C1 segment of cervical spinal cord (tissue), 14 donors: ENCODE measurements around the gene CLK4.

Experiments used
- DNase-seq, 14 donors: peaks; one replicate each; lab custom pipeline; 2025; lab: John Stamatoyannopoulos, UW

CLK4 gene

DNA sequence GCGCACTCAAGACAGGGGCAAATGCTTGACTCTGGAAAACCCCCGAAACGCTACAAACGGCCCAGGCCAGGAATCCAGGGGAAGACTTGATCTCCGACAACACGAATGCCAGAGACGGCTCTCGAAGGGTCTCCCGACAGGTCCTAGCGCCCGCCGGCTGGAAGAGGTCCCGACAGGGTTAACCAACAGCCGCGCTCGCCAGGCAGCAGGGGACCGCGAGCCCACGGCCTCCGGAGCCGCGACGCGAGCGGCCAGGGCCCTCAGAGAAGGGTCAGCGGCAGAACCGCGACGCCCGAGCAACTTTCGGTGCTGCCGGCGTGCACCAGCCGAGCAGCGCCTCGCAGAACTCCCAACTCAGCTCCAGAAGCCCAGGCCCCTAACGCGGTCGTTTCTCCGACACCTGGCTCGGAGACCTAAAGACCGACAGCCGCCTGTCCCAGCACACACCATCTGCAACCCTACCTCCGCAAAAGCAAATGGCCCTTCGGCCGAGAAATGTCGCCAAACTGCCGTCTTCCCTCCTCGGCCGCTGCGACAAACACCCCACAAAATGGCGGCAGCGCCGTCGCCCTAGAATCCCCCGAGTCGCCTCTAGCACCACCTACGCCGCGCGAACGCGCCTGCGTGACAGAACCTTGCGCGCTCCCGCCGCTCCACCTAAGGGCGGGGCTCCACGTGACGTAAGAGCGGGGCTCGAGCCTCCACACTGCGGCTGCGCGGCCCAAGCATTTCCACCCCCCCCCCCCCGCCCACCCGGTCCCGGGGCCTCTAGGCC is at the start of gene CLK4:
CLK4 (minus strand) TSS at position 567 of the 775 bp plus-strand sequence. CDS start 3,634 bp downstream, outside the sequence.
- peak; percentile 44 to 95 (median 88) for DNase-seq

GRCh38 chr5:178675922-178676321 is 49.1 kb upstream of the CLK4 start:
- DNase-seq: no peak

DNA sequence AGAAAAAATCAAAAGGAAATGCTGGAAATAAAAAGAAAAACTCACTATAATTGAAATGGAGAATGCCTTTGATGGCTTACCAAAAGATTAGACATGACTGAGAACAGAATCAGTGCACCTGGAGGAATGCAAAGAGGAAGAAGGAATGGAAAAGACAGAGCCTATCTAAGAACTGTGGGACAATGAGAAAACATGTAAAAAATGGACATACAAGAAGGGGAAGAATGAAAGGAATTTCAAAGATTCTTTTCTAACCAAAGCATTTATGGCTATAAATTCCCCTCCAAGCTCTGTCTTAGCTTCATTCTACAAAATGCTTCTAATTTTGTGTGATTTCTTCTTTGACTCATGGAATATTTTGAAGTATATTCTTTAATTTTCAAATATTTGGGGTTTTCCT is 47.5 kb upstream of the CLK4 start:
- DNase-seq: no peak

DNA sequence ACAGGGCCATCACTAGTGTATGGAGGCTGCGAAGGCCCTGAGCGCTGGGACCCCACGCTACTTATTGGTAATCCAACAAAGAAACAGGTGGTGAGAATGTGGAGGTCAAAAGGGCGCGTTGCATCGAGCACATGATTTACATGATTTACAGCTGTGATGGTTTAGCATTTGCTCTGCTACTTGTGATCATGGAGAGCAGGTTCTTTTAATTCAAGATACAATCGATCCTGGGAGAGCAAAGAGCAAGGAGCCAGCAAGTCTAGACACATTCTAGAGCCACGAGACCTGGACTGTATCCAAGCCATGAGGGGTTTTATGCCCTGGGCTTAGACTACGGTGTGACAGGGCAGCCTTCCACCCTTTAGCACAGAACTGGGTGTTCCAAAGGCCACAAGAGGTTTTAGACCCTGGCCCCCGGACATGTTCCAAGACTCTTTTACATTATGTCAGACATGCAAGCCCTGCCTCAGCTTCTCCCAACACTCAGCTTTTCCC is 47.0 kb upstream of the CLK4 start:
- no peak for DNase-seq

DNA sequence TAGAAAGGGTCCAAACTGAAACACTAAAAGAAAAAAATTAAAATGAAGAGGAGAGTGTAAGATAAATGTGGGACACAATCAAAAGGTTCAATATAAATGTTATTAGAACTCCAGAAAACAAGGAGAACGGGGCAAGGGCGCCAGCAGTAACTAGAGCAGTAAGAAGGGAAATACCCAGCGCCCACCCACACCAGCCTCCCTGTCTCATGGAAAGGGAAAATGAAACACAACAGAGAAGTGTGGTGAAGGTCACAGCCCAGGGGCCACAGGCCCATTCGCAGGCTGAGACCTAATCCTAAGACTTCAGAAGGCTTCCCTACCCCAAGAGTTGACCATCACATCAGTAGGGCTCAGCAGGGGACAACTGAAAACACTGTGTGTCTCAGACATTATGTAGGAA is 45.8 kb upstream of the CLK4 start:
- no peak for DNase-seq

DNA sequence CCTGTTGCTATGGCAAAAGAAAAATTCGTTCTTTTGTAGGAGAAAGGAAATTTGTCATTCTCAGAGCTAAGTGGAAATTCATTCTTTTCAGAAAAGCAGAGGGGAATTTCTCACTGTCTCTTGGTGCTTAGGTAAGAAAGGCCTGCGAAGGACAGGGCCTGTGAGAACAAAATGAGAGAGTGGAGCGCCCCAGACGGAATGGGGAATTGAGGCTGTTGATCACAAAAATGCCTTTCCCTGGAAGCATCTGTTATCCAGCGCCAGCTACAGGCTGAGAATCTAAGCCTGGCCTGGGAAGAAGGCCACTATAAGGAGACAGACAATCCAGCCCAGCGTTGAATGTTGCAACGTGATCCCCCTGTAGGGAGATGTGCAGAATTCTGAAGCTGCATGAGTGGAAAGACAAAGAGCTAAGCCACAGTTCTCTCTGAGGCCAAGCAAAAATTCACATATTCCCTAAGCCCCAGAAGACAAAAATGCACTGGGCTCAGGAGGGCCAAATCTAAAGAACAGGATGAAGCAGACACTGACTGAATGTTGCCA is 44.8 kb upstream of the CLK4 start:
- no peak for DNase-seq

DNA sequence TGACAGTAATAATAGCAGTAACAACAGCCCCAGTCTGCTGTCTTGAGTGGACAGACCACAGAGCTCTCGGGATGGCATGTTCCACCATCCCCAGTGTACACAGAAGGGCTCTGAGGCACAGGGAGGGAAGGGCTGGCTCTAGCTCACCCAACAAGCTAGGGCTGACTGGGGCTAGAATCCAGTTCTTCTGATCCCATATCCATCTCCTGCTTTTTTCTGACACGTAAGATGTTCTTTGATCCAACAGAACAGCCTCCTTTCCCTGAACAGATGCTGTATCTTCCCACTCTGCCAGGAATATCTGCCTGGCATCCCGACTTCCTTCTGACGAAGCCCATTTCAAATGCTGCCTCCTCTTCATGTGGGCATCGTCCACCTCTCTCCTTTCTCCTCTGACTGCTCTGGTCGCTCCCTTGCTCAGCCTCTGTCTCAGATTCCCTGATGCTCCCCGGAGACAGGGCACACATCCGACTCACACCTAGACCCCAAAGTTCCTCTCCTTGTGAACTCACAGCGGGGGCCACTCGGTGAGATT is 43.6 kb upstream of the CLK4 start:
- DNase-seq: no peak

- no peak for DNase-seq
These were observed 41.7 kb upstream of the CLK4 start for GRCh38 chr5:178668579-178668978.

GRCh38 chr5:178667688-178668087 is 40.8 kb upstream of the CLK4 start:
- no peak for DNase-seq

DNA sequence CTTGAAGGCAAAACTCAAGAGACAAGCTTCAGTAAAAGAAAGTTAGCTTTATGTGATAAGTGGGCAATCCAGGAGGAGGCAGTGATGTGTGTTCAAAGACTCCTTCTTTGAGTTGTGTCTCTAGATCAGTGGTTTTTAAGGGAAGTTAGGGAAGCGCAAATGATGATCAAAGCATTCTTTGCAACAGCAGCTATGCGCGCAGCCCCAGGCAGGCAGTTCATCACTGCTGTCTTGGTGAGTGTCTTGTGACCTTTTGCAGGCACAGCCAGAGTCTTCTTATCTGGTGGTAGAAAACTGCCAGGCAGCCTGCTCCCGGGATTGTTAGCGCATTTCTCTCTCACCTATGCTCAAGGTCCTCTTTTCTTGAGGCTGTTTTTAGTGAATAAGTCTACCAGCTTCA is 40.3 kb upstream of the CLK4 start:
- no peak for DNase-seq

- no peak for DNase-seq
These were observed 37.3 kb upstream of the CLK4 start for GRCh38 chr5:178664141-178664540.

DNA sequence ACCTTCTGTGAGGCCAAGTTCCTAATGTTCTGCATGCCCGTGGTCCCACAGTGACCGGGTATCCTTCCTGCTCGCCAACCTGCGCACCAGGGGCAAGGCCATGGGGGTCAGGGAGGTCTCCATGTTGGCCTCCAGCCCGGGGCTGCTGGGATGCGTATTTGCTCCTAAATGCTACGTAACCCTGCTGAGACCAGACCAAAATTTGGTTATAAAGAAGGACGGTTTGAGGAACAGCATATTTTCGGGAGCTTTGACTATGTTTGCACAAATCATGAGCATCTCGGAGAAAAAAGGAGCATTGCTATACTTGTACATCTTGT is 35.7 kb upstream of the CLK4 start:
- DNase-seq: no peak

DNA sequence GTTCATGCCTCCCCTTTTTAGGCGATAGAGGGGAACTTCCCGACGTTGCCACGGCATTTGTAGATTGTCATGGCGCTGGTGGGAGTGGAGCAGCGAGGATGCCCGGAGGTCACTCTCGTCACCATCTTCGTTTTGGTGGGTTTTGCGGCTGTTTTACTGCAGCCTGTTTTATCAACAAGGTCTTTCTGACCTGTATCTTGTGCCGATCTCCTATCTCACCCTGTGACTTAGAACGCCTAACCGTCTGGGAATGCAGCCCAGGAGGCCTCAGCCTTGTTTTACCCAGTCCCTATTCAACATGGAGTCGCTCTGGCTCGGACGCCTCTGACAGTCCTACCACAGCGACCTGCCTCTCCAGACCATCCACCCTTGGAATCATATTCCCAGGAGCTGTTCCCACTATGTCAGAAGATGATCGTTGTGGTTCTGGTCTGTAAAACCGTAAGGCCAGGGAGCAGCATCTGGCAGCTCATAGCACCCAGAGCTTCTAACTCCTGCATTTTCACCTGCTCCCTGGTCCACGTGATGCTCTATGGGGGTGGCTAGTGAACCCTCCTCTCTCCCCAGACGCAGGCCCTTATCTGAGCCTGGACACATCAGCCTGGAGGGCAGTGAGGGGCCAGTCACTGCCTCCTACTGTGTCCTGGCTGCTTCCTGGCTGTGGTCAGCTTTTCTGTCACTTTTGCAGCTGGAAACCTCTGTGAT is 35.1 kb upstream of the CLK4 start:
- no peak for DNase-seq

- no peak for DNase-seq
These were observed 24.4 kb upstream of the CLK4 start for GRCh38 chr5:178651046-178651810.

DNA sequence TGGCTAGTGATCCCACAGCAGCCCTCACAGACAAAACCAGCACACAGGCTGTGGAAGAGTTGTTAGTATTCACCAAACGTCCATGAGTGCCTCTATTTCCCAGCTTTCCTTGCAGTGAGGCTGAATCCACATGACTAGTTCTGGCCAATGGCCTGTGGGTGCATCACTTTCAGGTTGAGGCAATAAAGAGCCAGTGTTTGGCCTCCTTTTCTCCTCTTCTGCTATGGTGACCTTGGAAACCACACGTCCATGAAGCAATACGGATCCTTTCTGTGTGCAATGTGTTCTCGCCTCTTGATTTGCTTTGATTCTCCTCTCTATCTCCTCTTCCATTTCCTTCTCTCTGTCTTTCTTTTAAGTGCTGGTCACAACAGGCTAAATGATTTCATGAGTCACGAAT is 23.4 kb upstream of the CLK4 start:
- no peak for DNase-seq

- no peak for DNase-seq
These were observed 22.7 kb upstream of the CLK4 start for GRCh38 chr5:178649580-178649979.

- DNase-seq: no peak
These were observed 18.1 kb upstream of the CLK4 start for GRCh38 chr5:178644826-178645545.

DNA sequence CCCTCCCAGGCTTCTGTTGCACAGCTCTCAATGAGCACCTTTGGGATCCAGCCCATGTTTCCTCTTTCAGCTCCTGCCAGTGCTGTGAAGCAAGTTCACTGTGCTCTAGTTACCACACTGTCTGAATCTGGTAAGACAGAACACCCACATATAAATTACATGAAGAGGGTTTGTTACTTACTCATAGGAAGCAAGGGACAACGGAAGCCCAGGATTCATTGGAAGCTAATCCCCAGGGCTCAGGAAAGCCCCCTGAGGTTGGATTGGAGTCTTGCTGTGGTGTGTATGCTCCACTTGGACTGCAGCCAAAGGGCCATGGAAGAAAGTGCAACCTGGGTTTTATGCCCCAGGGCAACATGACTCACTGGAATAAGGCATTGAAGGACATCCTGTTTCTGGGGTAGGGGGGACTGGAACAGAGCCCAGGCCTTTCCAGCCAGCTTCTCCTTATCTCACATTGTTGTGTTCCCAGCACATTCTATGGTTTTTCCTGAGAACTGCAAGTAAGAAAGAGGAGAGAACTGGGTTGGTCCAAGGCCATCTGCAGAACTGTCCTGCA is 15.6 kb upstream of the CLK4 start:
- no peak for DNase-seq

DNA sequence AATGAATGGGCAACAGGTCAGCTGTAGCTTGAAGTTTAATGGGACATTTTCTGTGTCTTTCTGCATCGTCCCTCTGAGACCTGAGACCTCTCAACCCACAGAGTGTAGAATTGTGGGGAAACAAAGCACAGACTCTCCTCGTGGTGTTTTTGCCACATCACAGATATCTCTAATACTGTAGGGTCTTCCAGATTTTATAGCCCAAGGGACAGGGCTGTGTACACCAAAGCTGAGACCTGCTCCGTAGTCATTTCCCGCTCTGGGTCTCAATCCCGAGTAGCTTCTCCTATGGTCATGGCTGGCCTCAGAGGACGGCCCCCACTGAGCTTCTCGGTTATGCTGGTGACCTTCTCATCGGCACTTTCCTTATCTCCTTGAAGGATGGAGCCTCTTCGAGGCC is 14.9 kb upstream of the CLK4 start:
- no peak for DNase-seq

- DNase-seq: no peak
These were observed 13.6 kb upstream of the CLK4 start for GRCh38 chr5:178640331-178641045.
